ENCODE data around the gene ADIPOR2. TPM values are rescaled to one million over a fixed set of nuclear protein-coding genes. Genes with fewer than 3 reads are reported as not detected.

Gene ADIPOR2
- total and polyA plus RNA-seq, 4 donors: 26.6 to 68.3 (median 41.7) TPM

DNA sequence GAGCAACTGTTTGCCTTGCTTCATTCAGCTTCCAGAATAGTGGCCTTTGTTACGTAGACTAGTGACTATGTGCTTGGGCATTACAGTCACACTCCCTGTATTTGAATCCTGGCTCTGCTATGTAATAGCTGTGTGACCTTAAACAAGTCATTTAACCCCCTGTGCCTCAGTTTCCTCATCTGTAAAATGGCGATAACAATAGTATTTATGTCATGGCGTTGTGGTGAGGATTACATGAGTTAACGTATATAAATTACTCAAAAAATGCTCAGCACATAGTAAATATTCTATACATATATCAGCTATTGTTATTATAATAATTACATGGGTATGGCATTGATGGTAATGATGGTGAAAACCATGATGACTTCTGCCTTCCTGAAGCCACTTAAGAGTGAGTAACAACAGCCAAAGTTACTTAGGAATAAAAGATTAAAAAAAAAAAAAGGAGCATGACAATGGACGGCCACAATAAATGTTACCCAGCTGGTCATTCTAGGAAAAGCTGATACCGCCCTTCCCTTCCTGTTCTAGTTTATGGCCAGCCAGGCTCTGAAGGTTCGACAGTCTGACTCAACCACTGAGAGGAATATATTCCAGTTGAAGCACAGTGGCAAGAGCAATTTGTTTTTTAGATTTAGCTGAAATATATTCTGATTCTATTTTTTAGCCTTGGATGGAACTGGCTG lies 9.9 kb upstream of the ADIPOR2 start:
- Histone ChIP-seq H3K9me3 (ENCODE audit: control insufficient read depth in 4 of 4, low read length in 3 of 4) (no peaks in the 10 kb centered on the region), H3K4me1 (ENCODE audit: control insufficient read depth in 4 of 4, insufficient read depth in 4 of 4, low read length in 3 of 4) (no peaks in the 10 kb centered on the region), H3K27me3 (ENCODE audit: control insufficient read depth in 4 of 4, insufficient read depth in 4 of 4, low read length in 3 of 4) (no peaks in the 10 kb centered on the region), H3K9ac (ENCODE audit: low read depth in 1 of 2, low read length in 2 of 2) (no peak overlapping the region), H3K36me3 (ENCODE audit: control insufficient read depth in 4 of 4, insufficient read depth in 3 of 4, low read depth in 1 of 4, low read length in 3 of 4) (no peaks in the 10 kb centered on the region), H3K4me3 (ENCODE audit: low read depth in 1 of 3, low read length in 3 of 3) (no peak overlapping the region), H3K27ac (ENCODE audit: low read depth in 1 of 2, low read length in 2 of 2) (no peak overlapping the region)
- TF ChIP-seq RXRA (IDR thresholded peaks at IDR 0.05): no peak
- WGBS: 83% methylated on average over 7 of the region's 7 CpGs
- no peak for DNase-seq (ENCODE audit: low spot score)

DNA sequence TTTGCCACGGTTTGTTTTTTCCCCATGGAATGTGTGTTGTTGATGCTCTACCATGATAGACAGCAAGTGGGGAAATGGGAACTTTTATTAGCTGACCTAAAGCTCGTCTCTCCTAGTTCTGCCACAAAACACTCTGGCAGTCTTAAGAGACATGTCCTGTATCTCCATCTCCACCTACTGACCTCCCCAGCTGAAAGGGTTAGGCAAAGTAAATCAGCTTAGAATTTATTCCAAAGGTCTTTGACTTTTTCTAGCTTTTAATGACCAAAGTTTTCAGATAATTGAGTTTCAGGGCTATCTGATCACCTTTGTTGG lies 9.4 kb upstream of the ADIPOR2 start:
- H3K9me3 ChIP-seq (ENCODE audit: control insufficient read depth in 4 of 4, low read length in 3 of 4): no peaks in the 10 kb centered on the region
- TF ChIP-seq RXRA (IDR thresholded peaks at IDR 0.05) (no peak), NR2F2 (IDR thresholded peaks at IDR 0.05) (no peak), GABPA (IDR thresholded peaks at IDR 0.05 in 1 of 2, conservative IDR thresholded peaks at IDR 0.05 in 1 of 2) (no peak), YY1 (IDR thresholded peaks at IDR 0.05) (no peak), FOXA2 (IDR thresholded peaks at IDR 0.05) (no peak), EGR1 (IDR thresholded peaks at IDR 0.05; ENCODE audit: low read depth in 2 of 2) (no peak), HNF4G (IDR thresholded peaks at IDR 0.05) (no peak)
- TF ChIP-seq, protein P1, sequence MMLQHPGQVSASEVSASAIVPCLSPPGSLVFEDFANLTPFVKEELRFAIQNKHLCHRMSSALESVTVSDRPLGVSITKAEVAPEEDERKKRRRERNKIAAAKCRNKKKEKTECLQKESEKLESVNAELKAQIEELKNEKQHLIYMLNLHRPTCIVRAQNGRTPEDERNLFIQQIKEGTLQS (IDR thresholded peaks at IDR 0.05): no peak
- H3K4me1 ChIP-seq (ENCODE audit: control insufficient read depth in 4 of 4, insufficient read depth in 4 of 4, low read length in 3 of 4): no peaks in the 10 kb centered on the region
- no peak overlapping the region for H3K27ac ChIP-seq (ENCODE audit: low read depth in 1 of 2, low read length in 2 of 2)
- 63% methylated on average over 2 of the region's 2 CpGs for WGBS
- no peak overlapping the region for H3K9ac ChIP-seq (ENCODE audit: low read depth in 1 of 2, low read length in 2 of 2)
- no peak overlapping the region for H3K4me3 ChIP-seq (ENCODE audit: low read depth in 1 of 3, low read length in 3 of 3)
- no peaks in the 10 kb centered on the region for H3K27me3 ChIP-seq (ENCODE audit: control insufficient read depth in 4 of 4, insufficient read depth in 4 of 4, low read length in 3 of 4)
- H3K36me3 ChIP-seq (ENCODE audit: control insufficient read depth in 4 of 4, insufficient read depth in 3 of 4, low read depth in 1 of 4, low read length in 3 of 4): no peaks in the 10 kb centered on the region
- no peak for DNase-seq (ENCODE audit: low spot score)

DNA sequence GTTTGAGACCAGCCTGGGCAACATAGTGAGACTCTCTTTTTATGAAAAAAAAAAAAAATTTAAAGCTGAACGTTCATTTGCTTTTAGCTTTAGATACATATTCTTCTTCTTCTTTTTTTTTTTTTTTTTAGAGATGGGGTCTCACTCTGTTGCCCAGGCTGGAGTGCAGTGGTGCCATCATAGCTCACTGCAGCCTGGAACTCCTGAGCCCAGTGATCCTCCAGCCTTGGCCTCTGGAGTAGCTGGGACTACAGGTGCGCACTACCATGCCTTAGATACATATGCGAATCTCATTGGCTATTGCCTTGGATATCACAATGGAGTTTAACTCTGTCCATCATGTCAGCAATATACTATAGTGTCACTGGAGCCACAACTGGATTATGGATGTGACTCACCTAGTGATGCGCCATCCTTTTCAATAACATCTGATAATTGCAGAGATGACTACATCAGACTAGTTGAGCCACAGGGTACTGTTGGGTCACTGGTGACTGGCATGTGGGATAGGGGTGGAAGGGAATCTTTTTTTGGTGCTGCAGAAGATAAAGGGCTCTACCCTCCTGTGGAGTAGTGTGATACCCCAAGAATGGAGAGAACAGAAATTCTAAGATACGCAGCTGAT lies 2.7 kb upstream of the ADIPOR2 start:
- no peaks in the 10 kb centered on the region for H3K9me3 ChIP-seq (ENCODE audit: control insufficient read depth in 4 of 4, low read length in 3 of 4)

More for the DNA sequence above, 2.7 kb upstream of the ADIPOR2 start:
- H3K36me3 ChIP-seq (ENCODE audit: control insufficient read depth in 4 of 4, insufficient read depth in 3 of 4, low read depth in 1 of 4, low read length in 3 of 4): no peaks in the 10 kb centered on the region
- no peak for DNase-seq (ENCODE audit: low spot score)
- WGBS: 97% methylated on average over 5 of the region's 5 CpGs
- no peak overlapping the region for H3K9ac ChIP-seq (ENCODE audit: low read depth in 1 of 2, low read length in 2 of 2)
- TF ChIP-seq RAD21 (IDR thresholded peaks at IDR 0.05): no peak
- TF ChIP-seq, protein P2, sequence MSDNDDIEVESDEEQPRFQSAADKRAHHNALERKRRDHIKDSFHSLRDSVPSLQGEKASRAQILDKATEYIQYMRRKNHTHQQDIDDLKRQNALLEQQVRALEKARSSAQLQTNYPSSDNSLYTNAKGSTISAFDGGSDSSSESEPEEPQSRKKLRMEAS (IDR thresholded peaks at IDR 0.05): no peak
- TF ChIP-seq FOXA1 (IDR thresholded peaks at IDR 0.05): no peak
- TF ChIP-seq, protein P3, sequence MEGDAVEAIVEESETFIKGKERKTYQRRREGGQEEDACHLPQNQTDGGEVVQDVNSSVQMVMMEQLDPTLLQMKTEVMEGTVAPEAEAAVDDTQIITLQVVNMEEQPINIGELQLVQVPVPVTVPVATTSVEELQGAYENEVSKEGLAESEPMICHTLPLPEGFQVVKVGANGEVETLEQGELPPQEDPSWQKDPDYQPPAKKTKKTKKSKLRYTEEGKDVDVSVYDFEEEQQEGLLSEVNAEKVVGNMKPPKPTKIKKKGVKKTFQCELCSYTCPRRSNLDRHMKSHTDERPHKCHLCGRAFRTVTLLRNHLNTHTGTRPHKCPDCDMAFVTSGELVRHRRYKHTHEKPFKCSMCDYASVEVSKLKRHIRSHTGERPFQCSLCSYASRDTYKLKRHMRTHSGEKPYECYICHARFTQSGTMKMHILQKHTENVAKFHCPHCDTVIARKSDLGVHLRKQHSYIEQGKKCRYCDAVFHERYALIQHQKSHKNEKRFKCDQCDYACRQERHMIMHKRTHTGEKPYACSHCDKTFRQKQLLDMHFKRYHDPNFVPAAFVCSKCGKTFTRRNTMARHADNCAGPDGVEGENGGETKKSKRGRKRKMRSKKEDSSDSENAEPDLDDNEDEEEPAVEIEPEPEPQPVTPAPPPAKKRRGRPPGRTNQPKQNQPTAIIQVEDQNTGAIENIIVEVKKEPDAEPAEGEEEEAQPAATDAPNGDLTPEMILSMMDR (IDR thresholded peaks at IDR 0.05; ENCODE audit: low read depth, low read length, missing input control): no peak
- TF ChIP-seq, protein P4, sequence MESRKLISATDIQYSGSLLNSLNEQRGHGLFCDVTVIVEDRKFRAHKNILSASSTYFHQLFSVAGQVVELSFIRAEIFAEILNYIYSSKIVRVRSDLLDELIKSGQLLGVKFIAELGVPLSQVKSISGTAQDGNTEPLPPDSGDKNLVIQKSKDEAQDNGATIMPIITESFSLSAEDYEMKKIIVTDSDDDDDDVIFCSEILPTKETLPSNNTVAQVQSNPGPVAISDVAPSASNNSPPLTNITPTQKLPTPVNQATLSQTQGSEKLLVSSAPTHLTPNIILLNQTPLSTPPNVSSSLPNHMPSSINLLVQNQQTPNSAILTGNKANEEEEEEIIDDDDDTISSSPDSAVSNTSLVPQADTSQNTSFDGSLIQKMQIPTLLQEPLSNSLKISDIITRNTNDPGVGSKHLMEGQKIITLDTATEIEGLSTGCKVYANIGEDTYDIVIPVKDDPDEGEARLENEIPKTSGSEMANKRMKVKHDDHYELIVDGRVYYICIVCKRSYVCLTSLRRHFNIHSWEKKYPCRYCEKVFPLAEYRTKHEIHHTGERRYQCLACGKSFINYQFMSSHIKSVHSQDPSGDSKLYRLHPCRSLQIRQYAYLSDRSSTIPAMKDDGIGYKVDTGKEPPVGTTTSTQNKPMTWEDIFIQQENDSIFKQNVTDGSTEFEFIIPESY (IDR thresholded peaks at IDR 0.05): no peak
- TF ChIP-seq HNF4G (IDR thresholded peaks at IDR 0.05): no peak
- no peak for TF ChIP-seq RXRA (IDR thresholded peaks at IDR 0.05)
- TF ChIP-seq, protein P1 (IDR thresholded peaks at IDR 0.05): no peak
- TF ChIP-seq HNF4A (conservative IDR thresholded peaks at IDR 0.05): no peak
- TF ChIP-seq FOXA2 (IDR thresholded peaks at IDR 0.05): no peak
- TF ChIP-seq EGR1 (IDR thresholded peaks at IDR 0.05; ENCODE audit: low read depth in 2 of 2): no peak
- TF ChIP-seq YY1 (IDR thresholded peaks at IDR 0.05): no peak
- TF ChIP-seq, protein P5, sequence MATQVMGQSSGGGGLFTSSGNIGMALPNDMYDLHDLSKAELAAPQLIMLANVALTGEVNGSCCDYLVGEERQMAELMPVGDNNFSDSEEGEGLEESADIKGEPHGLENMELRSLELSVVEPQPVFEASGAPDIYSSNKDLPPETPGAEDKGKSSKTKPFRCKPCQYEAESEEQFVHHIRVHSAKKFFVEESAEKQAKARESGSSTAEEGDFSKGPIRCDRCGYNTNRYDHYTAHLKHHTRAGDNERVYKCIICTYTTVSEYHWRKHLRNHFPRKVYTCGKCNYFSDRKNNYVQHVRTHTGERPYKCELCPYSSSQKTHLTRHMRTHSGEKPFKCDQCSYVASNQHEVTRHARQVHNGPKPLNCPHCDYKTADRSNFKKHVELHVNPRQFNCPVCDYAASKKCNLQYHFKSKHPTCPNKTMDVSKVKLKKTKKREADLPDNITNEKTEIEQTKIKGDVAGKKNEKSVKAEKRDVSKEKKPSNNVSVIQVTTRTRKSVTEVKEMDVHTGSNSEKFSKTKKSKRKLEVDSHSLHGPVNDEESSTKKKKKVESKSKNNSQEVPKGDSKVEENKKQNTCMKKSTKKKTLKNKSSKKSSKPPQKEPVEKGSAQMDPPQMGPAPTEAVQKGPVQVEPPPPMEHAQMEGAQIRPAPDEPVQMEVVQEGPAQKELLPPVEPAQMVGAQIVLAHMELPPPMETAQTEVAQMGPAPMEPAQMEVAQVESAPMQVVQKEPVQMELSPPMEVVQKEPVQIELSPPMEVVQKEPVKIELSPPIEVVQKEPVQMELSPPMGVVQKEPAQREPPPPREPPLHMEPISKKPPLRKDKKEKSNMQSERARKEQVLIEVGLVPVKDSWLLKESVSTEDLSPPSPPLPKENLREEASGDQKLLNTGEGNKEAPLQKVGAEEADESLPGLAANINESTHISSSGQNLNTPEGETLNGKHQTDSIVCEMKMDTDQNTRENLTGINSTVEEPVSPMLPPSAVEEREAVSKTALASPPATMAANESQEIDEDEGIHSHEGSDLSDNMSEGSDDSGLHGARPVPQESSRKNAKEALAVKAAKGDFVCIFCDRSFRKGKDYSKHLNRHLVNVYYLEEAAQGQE (IDR thresholded peaks at IDR 0.05): no peak
- TF ChIP-seq GABPA (IDR thresholded peaks at IDR 0.05 in 1 of 2, conservative IDR thresholded peaks at IDR 0.05 in 1 of 2): no peak
- TF ChIP-seq SP1 (IDR thresholded peaks at IDR 0.05): no peak
- TF ChIP-seq NR2F2 (IDR thresholded peaks at IDR 0.05): no peak
- TF ChIP-seq TAF1 (conservative IDR thresholded peaks at IDR 0.05): no peak
- TF ChIP-seq JUND (IDR thresholded peaks at IDR 0.05): no peak
- no peak overlapping the region for H3K27ac ChIP-seq (ENCODE audit: low read depth in 1 of 2, low read length in 2 of 2)
- peaks cover 0 to 9% (median 4%) of the 10 kb centered on the region in 4 donors for H3K4me1 ChIP-seq (ENCODE audit: control insufficient read depth in 4 of 4, insufficient read depth in 4 of 4, low read length in 3 of 4)
- H3K4me3 ChIP-seq (ENCODE audit: low read depth in 1 of 3, low read length in 3 of 3): no peak overlapping the region
- no peaks in the 10 kb centered on the region for H3K27me3 ChIP-seq (ENCODE audit: control insufficient read depth in 4 of 4, insufficient read depth in 4 of 4, low read length in 3 of 4)
